MCF 10A (cell line): ENCODE results near the gene IFNL2. TPM values are rescaled to one million over a fixed set of nuclear protein-coding genes. Genes with fewer than 3 reads are reported as not detected.

Source experiments
- BruUV-seq: library from RNA; stranded (reverse); fragments of 400-500 nt; replicated peaks from 2 replicates; lab custom pipeline; 2021; lab: Mats Ljungman, UMichigan
- CTCF ChIA-PET: fragments of 300-600 bp; sonication (Branson Sonifier 250); formaldehyde crosslinking; extraction: SDS; loops from one replicate; lab custom pipeline; 2021; ENCODE audit warnings: antibody characterized with exemption, inconsistent platforms; lab: Yijun Ruan, JAX
- POLR2A ChIA-PET: fragments of 300-600, 350-650 bp; sonication (Branson Sonifier 250); formaldehyde crosslinking; extraction: SDS; loops from one replicate; lab custom pipeline; 2020; ENCODE audit warnings: antibody characterized with exemption, inconsistent platforms; lab: Yijun Ruan, JAX
- DNase-seq: peaks from one replicate; pipeline ENCODE4 v3.0.0-alpha.2; 2018; ENCODE audit not compliant: unreplicated experiment
- H3K27ac Mint-ChIP-seq: one replicate; pipeline ENCODE4 v1.8.0; 2022; ENCODE audit warnings: mild to moderate bottlenecking, low read depth, mixed read lengths; ENCODE audit not compliant: unreplicated experiment
- H3K27me3 Mint-ChIP-seq: one replicate; pipeline ENCODE4 v1.8.0; 2022; ENCODE audit warnings: mixed read lengths; ENCODE audit not compliant: insufficient read depth, unreplicated experiment
- H3K36me3 Mint-ChIP-seq: one replicate; pipeline ENCODE4 v1.8.0; 2022; ENCODE audit warnings: mild to moderate bottlenecking, moderate library complexity, mixed read lengths; ENCODE audit not compliant: insufficient read depth, unreplicated experiment
- H3K4me1 Mint-ChIP-seq: one replicate; pipeline ENCODE4 v1.8.0; 2022; ENCODE audit warnings: mixed read lengths; ENCODE audit not compliant: insufficient read depth, unreplicated experiment
- H3K4me3 Mint-ChIP-seq: one replicate; pipeline ENCODE4 v1.8.0; 2022; ENCODE audit warnings: mild to moderate bottlenecking, moderate library complexity, mixed read lengths; ENCODE audit not compliant: unreplicated experiment
- H3K9me3 Mint-ChIP-seq: one replicate; pipeline ENCODE4 v1.8.0; 2022; ENCODE audit warnings: mixed read lengths; ENCODE audit not compliant: unreplicated experiment
- CTCF ChIP-seq: fragments of 200-600 bp; IDR thresholded peaks from one replicate; pipeline ENCODE4 v1.8.0; 2022; ENCODE audit warnings: antibody characterized with exemption, mild to moderate bottlenecking; ENCODE audit not compliant: unreplicated experiment
- intact Hi-C: fragments of 100-400 bp; cut with micrococcal nuclease; formaldehyde crosslinking; loops from 2 replicates; pipeline ENCODE4 v1.14.1; 2022
- total RNA-seq: library from RNA; stranded (reverse); gene quantifications from 2 replicates; pipeline ENCODE4 v1.2.3, GENCODE V29; 2022

IFNL2 gene
- total RNA-seq, 1 experiment from 2014 or later = not detected

- CTCF ChIA-PET = interaction anchor here (0.6 to 1.0 kb wide), 4 partner anchors 15 to 73 kb away, joined by 3 read pairs; no protein-coding TSS in a partner anchor
- TF ChIP-seq CTCF = no peak
- Mint-ChIP-seq H3K36me3 (no peaks in the 10 kb centered on the region), H3K27me3 (peaks cover 50% of the 10 kb centered on the region), H3K4me1 (peaks cover 6% of the 10 kb centered on the region), H3K9me3 (no peaks in the 10 kb centered on the region), H3K27ac (no peak overlapping the region), H3K4me3 (no peak overlapping the region)
- DNase-seq = no peak
- BruUV-seq = no TSS peak
- intact Hi-C loops = no loop called here
- POLR2A ChIA-PET = interaction anchor here (0.6 kb wide), 2 partner anchors 184 to 231 kb away, joined by 3 read pairs; no protein-coding TSS in a partner anchor
Measured at GRCh38 chr19:39304185-39304513, 36.0 kb downstream of the IFNL2 start.

GRCh38 chr19:39304701-39305571, 36.7 kb downstream of the IFNL2 start:
- POLR2A ChIA-PET = interaction anchor here (0.6 kb wide), 1 partner anchor 231 kb away, joined by 3 read pairs; no protein-coding TSS in a partner anchor
- no peak for DNase-seq
- H3K4me1 Mint-ChIP-seq = peaks cover 6% of the 10 kb centered on the region
- TF ChIP-seq CTCF = no peak
- CTCF ChIA-PET = interaction anchor here (0.6 to 1.0 kb wide), 3 partner anchors 16 to 73 kb away, joined by 3 read pairs; no protein-coding TSS in a partner anchor
- intact Hi-C loops = no loop called here
- no peaks in the 10 kb centered on the region for H3K36me3 Mint-ChIP-seq
- H3K27ac Mint-ChIP-seq = no peak overlapping the region
- no TSS peak for BruUV-seq
- H3K4me3 Mint-ChIP-seq = no peak overlapping the region
- H3K27me3 Mint-ChIP-seq = peaks cover 50% of the 10 kb centered on the region
- H3K9me3 Mint-ChIP-seq = no peaks in the 10 kb centered on the region

- BruUV-seq = no TSS peak
- Mint-ChIP-seq H3K27me3 (peaks cover 50% of the 10 kb centered on the region), H3K27ac (no peak overlapping the region), H3K4me3 (no peak overlapping the region), H3K9me3 (no peaks in the 10 kb centered on the region), H3K36me3 (no peaks in the 10 kb centered on the region), H3K4me1 (peaks cover 6% of the 10 kb centered on the region)
- ChIA-PET CTCF (interaction anchor here (0.6 to 1.0 kb wide), 2 partner anchors 23 to 122 kb away, joined by 3 read pairs; no protein-coding TSS in a partner anchor), POLR2A (interaction anchor here (0.6 kb wide), 1 partner anchor 82 kb away, joined by 3 read pairs; no protein-coding TSS in a partner anchor)
- no peak for DNase-seq
- intact Hi-C loops = no loop called here
- no peak for TF ChIP-seq CTCF
Measured at GRCh38 chr19:39306075-39306474, 37.9 kb downstream of the IFNL2 start.

GRCh38 chr19:39307046-39307821, 39.0 kb downstream of the IFNL2 start:
- POLR2A ChIA-PET = no interaction called here
- H3K4me3 Mint-ChIP-seq = no peak overlapping the region
- H3K27ac Mint-ChIP-seq = no peak overlapping the region
- H3K9me3 Mint-ChIP-seq = no peaks in the 10 kb centered on the region
- no peak for DNase-seq
- intact Hi-C loops = no loop called here
- peaks cover 44% of the 10 kb centered on the region for H3K27me3 Mint-ChIP-seq
- H3K36me3 Mint-ChIP-seq = no peaks in the 10 kb centered on the region
- TF ChIP-seq CTCF = no peak
- CTCF ChIA-PET = interaction anchor here (0.6 kb wide), 1 partner anchor 325 kb away, joined by 3 read pairs; no protein-coding TSS in a partner anchor
- H3K4me1 Mint-ChIP-seq = peaks cover 6% of the 10 kb centered on the region
- no TSS peak for BruUV-seq
